Endodermal cell (in vitro differentiated cells): ENCODE data around the gene SYNPO2. TPM values are rescaled to one million over a fixed set of nuclear protein-coding genes. Genes with fewer than 3 reads are reported as not detected.

Source experiments
- DNase-seq: peaks from one replicate; pipeline ENCODE4 v3.0.0-alpha.2; 2017
- H3K27ac ChIP-seq: 2 replicates; pipeline ENCODE4 v1.5.1; 2013; ENCODE audit warnings: mild to moderate bottlenecking, low read depth, low read length, moderate library complexity
- H3K27me3 ChIP-seq: 2 replicates; pipeline ENCODE4 v1.6.1; 2013; ENCODE audit warnings: mild to moderate bottlenecking, low read length, moderate library complexity; ENCODE audit not compliant: insufficient read depth, control insufficient read depth, poor library complexity, severe bottlenecking
- H3K36me3 ChIP-seq: 2 replicates; pipeline ENCODE4 v1.7.0; 2013; ENCODE audit warnings: mild to moderate bottlenecking, low read length, moderate library complexity; ENCODE audit not compliant: control insufficient read depth, insufficient read depth
- H3K4me1 ChIP-seq: one replicate; pipeline ENCODE4 v1.7.0; 2013; ENCODE audit warnings: low read length; ENCODE audit not compliant: control insufficient read depth, insufficient read depth
- H3K4me3 ChIP-seq: 2 replicates; pipeline ENCODE4 v1.5.1; 2013; ENCODE audit warnings: mild to moderate bottlenecking, low read length, moderate library complexity
- H3K9ac ChIP-seq: 2 replicates; pipeline ENCODE4 v1.6.1; 2013; ENCODE audit warnings: mild to moderate bottlenecking, low read length, moderate library complexity; ENCODE audit not compliant: poor library complexity, severe bottlenecking; ENCODE audit errors: extremely low read depth
- H3K9me3 ChIP-seq: 2 replicates; pipeline ENCODE4 v1.6.1; 2013; ENCODE audit warnings: mild to moderate bottlenecking, low read length, moderate library complexity; ENCODE audit not compliant: control insufficient read depth
- H3K27ac Mint-ChIP-seq: 2 replicates; pipeline ENCODE4 v1.8.0; 2020; ENCODE audit warnings: mixed read lengths
- H3K27me3 Mint-ChIP-seq: 2 replicates; pipeline ENCODE4 v1.8.0; 2021; ENCODE audit warnings: mild to moderate bottlenecking, mixed read lengths; ENCODE audit not compliant: insufficient read depth
- H3K36me3 Mint-ChIP-seq: 2 replicates; pipeline ENCODE4 v1.8.0; 2020; ENCODE audit warnings: low read depth, mixed read lengths
- H3K4me1 Mint-ChIP-seq: 2 replicates; pipeline ENCODE4 v1.8.0; 2020; ENCODE audit warnings: mixed read lengths
- H3K4me3 Mint-ChIP-seq: 2 replicates; pipeline ENCODE4 v1.8.0; 2020; ENCODE audit warnings: mild to moderate bottlenecking, moderate library complexity, mixed read lengths
- H3K9me3 Mint-ChIP-seq: 2 replicates; pipeline ENCODE4 v1.8.0; 2020; ENCODE audit warnings: mild to moderate bottlenecking, mixed read lengths
- WGBS, 2 experiments: methylation state at CpG; one replicate each; pipeline versions ENCODE4 v1.1.5 to v1.1.7; 2013; ENCODE audit warnings: missing lambda C conversion rate in 2 of 2, mixed read lengths in 1 of 2; ENCODE audit not compliant: insufficient coverage in 1 of 2, insufficient read length in 1 of 2; 5-methylcytosine and 5-hydroxymethylcytosine counted together
- total RNA-seq, 2 donors: library from RNA; stranded (reverse); fragmentation: NEBNext Ultra II Directional in 1 of 2; extraction: Animal tissue kit (Norgen Biotek cat#: 25700) in 1 of 2; gene quantifications; 2 replicates in 1 of 2; 3 replicates in 1 of 2; pipeline ENCODE4 v1.2.1, GENCODE V29; 2021
- TF ChIP-seq, protein P1 (sequence below): fragments of 200-600 bp; sonication (generic); conservative IDR thresholded peaks from 2 replicates; pipeline ENCODE4 v1.5.0; 2021; ENCODE audit warnings: antibody characterized with exemption, mild to moderate bottlenecking

Gene SYNPO2
- total RNA-seq, 2 donors from 2014 or later: 0.09 to 0.37 TPM

GRCh38 chr4:118898221-118898620 lies 9.6 kb downstream of the SYNPO2 start:
- DNase-seq: no peak
- Histone ChIP-seq H3K4me3 (no peak overlapping the region), H3K9ac (no peak overlapping the region), H3K9me3 (no peaks in the 10 kb centered on the region), H3K36me3 (no peaks in the 10 kb centered on the region), H3K4me1 (no peaks in the 10 kb centered on the region), H3K27ac (no peak overlapping the region), H3K27me3 (no peaks in the 10 kb centered on the region)
- TF ChIP-seq, protein P1, sequence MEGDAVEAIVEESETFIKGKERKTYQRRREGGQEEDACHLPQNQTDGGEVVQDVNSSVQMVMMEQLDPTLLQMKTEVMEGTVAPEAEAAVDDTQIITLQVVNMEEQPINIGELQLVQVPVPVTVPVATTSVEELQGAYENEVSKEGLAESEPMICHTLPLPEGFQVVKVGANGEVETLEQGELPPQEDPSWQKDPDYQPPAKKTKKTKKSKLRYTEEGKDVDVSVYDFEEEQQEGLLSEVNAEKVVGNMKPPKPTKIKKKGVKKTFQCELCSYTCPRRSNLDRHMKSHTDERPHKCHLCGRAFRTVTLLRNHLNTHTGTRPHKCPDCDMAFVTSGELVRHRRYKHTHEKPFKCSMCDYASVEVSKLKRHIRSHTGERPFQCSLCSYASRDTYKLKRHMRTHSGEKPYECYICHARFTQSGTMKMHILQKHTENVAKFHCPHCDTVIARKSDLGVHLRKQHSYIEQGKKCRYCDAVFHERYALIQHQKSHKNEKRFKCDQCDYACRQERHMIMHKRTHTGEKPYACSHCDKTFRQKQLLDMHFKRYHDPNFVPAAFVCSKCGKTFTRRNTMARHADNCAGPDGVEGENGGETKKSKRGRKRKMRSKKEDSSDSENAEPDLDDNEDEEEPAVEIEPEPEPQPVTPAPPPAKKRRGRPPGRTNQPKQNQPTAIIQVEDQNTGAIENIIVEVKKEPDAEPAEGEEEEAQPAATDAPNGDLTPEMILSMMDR: no peak
- Mint-ChIP-seq H3K4me1 (no peaks in the 10 kb centered on the region), H3K9me3 (no peaks in the 10 kb centered on the region), H3K27ac (no peak overlapping the region), H3K4me3 (no peak overlapping the region), H3K27me3 (no peaks in the 10 kb centered on the region), H3K36me3 (no peaks in the 10 kb centered on the region)
- 86% methylated on average over 2 of the region's 2 CpGs; no CpG with 5 or more reads in 1 of the 2 experiments for WGBS, 2 experiments

- H3K9me3 ChIP-seq: no peaks in the 10 kb centered on the region
- Mint-ChIP-seq H3K27ac (no peak overlapping the region), H3K4me1 (no peaks in the 10 kb centered on the region), H3K4me3 (no peak overlapping the region), H3K27me3 (no peaks in the 10 kb centered on the region), H3K9me3 (no peaks in the 10 kb centered on the region), H3K36me3 (no peaks in the 10 kb centered on the region)
- H3K27ac ChIP-seq: no peak overlapping the region
- H3K4me1 ChIP-seq: no peaks in the 10 kb centered on the region
- H3K36me3 ChIP-seq: no peaks in the 10 kb centered on the region
- H3K27me3 ChIP-seq: no peaks in the 10 kb centered on the region
- H3K4me3 ChIP-seq: no peak overlapping the region
- WGBS, 2 experiments: 82 to 87% methylated on average over 4 to 6 of the region's 6 CpGs
- H3K9ac ChIP-seq: no peak overlapping the region
- TF ChIP-seq, protein P1: no peak
- no peak for DNase-seq
Measured at GRCh38 chr4:118898684-118899138, 10.1 kb downstream of the SYNPO2 start.

DNA sequence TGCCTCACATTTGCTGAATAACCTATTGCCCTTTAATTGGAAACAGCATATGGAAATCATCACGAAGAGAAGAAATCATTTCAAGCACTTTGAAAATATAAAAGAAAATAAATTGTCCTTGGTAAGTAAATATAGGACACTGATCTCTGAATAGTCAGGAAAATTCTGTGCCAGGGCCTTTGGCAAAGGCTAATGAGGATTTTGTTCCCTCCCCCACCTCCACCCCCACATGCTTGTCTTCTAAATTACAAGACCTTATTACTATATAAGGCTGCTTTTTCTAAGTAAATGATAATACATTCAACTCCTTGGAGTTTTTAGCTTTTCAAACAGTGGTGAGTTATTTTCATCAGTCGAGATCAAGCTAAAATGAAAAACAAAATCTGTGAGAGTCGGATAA lies 15.8 kb downstream of the SYNPO2 start:
- Histone ChIP-seq H3K9me3 (no peaks in the 10 kb centered on the region), H3K36me3 (no peaks in the 10 kb centered on the region), H3K4me3 (no peak overlapping the region), H3K4me1 (no peaks in the 10 kb centered on the region), H3K27me3 (no peaks in the 10 kb centered on the region), H3K27ac (no peak overlapping the region), H3K9ac (no peak overlapping the region)
- Mint-ChIP-seq H3K27ac (no peak overlapping the region), H3K4me1 (no peaks in the 10 kb centered on the region), H3K4me3 (no peak overlapping the region), H3K27me3 (no peaks in the 10 kb centered on the region), H3K9me3 (no peaks in the 10 kb centered on the region), H3K36me3 (no peaks in the 10 kb centered on the region)
- WGBS, 2 experiments: 83 to 100% methylated on average over 1 to 3 of the region's 3 CpGs
- TF ChIP-seq, protein P1: no peak
- no peak for DNase-seq
